Kidney (tissue), 14 donors: ENCODE results near the gene PRKN. TPM values are rescaled to one million over a fixed set of nuclear protein-coding genes. Genes with fewer than 3 reads are reported as not detected.

Source experiments
- DNase-seq, 5 donors: peaks; one replicate each; pipeline ENCODE4 v3.0.0-alpha.2; 2013 to 2020
- FAIRE-seq: peaks from 2 replicates; lab custom pipeline; 2012; peaks lifted over from hg19 to GRCh38; lab: Jason Lieb, UNC
- H3K27ac ChIP-seq, 2 donors: one replicate each; pipeline ENCODE4 v1.7.0; 2013; ENCODE audit warnings: low read depth in 2 of 2, low read length in 2 of 2, inconsistent platforms in 1 of 2
- H3K27me3 ChIP-seq: one replicate; pipeline ENCODE4 v1.7.1; 2013; ENCODE audit warnings: low read length, inconsistent platforms; ENCODE audit not compliant: control insufficient read depth, insufficient read depth
- H3K36me3 ChIP-seq, 3 donors: one replicate each; pipeline versions ENCODE4 v1.7.0 to v1.7.1; 2013; ENCODE audit warnings: low read length in 3 of 3, control low read depth in 1 of 3, inconsistent platforms in 1 of 3; ENCODE audit not compliant: insufficient read depth in 3 of 3, control insufficient read depth in 2 of 3
- H3K4me1 ChIP-seq, 3 donors: one replicate each; pipeline versions ENCODE4 v1.7.0 to v1.7.1; 2013; ENCODE audit warnings: low read length in 3 of 3, inconsistent platforms in 1 of 3, low read depth in 1 of 3; ENCODE audit not compliant: control insufficient read depth in 2 of 3, insufficient read depth in 2 of 3
- H3K4me3 ChIP-seq, 3 donors: one replicate each; pipeline versions ENCODE4 v1.7.0 to v1.8.1; 2013; ENCODE audit warnings: low read length in 3 of 3, control low read depth in 1 of 3, inconsistent platforms in 1 of 3
- H3K9ac ChIP-seq, 3 donors: one replicate each; pipeline versions ENCODE4 v1.7.0 to v1.7.1; 2013; ENCODE audit warnings: low read length in 3 of 3, control low read depth in 1 of 3, inconsistent platforms in 1 of 3
- H3K9me3 ChIP-seq, 3 donors: one replicate each; pipeline versions ENCODE4 v1.7.0 to v1.7.1; 2013; ENCODE audit warnings: low read length in 3 of 3, control low read depth in 1 of 3, inconsistent platforms in 1 of 3; ENCODE audit not compliant: control insufficient read depth in 2 of 3, insufficient read depth in 1 of 3
- intact Hi-C: fragments of 100-400 bp; cut with DNase I; formaldehyde crosslinking; loops from one replicate; pipeline ENCODE4 v1.11.1; 2022
- polyA plus RNA-seq: library from polyadenylated mRNA; stranded (reverse); fragments of 350-450 nt; fragmentation: Illumina TruSeq; extraction: RNeasy Lipid Tissue Mini Kit (QIAGEN cat#74804); gene quantifications from one replicate; pipeline ENCODE4 v1.2.3, GENCODE V29; 2014; ENCODE audit warnings: low read depth, low replicate concordance; ENCODE audit not compliant: insufficient read depth
- total RNA-seq: library from RNA; stranded (reverse); fragmentation: NEBNext Ultra II Directional; extraction: Animal tissue kit (Norgen Biotek cat#: 25700); gene quantifications from one replicate; pipeline ENCODE4 v1.2.1, GENCODE V29; 2021
- TF ChIP-seq, protein P1 (sequence below): IDR thresholded peaks from 3 replicates; pipeline ENCODE4 v1.5.1; 2012; ENCODE audit warnings: mild to moderate bottlenecking, moderate library complexity, borderline replicate concordance; ENCODE audit not compliant: insufficient read depth; ENCODE audit errors: extremely low read depth
- donor health status: control.
- donor health status: control.
- donor health status: control.
- donor health status: control.
- donor health status: control.
- donor health status: DM: yes; HTN: yes; CAD: no.
- donor health status: Normal renal cell carcinoma (clear cell type).

PRKN gene
- total and polyA plus RNA-seq, 2 donors from 2014 or later, result 8.6 to 10.4 TPM

DNA sequence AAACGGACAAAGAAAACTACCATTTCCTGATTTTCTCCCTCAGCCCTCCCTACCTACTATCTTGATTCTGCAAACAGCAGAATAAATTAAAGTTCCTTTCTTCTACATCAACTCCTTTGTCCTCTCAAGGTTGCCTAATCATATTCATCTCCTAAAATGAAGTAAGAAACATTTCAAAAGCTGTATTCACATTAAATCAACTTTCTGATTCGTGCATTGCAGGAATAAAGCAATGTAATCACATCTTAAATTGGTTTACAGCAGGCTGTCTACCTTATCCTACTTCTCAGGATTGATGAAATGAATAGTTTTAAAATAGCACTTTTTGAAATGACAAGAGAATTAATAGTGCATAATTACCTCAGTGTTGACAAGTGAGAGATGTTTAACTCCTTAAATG lies 25.1 kb downstream of the PRKN start:
- intact Hi-C loops, result no loop called here
- Histone ChIP-seq H3K4me3 (no peak overlapping the region), H3K27me3 (no peaks in the 10 kb centered on the region), H3K9ac (no peak overlapping the region), H3K36me3 (no peaks in the 10 kb centered on the region), H3K4me1 (peaks cover 0 to 4% (median 0%) of the 10 kb centered on the region in 3 donors), H3K9me3 (no peaks in the 10 kb centered on the region), H3K27ac (no peak overlapping the region)
- FAIRE-seq (no peak), DNase-seq (no peak)
- TF ChIP-seq, protein P1, sequence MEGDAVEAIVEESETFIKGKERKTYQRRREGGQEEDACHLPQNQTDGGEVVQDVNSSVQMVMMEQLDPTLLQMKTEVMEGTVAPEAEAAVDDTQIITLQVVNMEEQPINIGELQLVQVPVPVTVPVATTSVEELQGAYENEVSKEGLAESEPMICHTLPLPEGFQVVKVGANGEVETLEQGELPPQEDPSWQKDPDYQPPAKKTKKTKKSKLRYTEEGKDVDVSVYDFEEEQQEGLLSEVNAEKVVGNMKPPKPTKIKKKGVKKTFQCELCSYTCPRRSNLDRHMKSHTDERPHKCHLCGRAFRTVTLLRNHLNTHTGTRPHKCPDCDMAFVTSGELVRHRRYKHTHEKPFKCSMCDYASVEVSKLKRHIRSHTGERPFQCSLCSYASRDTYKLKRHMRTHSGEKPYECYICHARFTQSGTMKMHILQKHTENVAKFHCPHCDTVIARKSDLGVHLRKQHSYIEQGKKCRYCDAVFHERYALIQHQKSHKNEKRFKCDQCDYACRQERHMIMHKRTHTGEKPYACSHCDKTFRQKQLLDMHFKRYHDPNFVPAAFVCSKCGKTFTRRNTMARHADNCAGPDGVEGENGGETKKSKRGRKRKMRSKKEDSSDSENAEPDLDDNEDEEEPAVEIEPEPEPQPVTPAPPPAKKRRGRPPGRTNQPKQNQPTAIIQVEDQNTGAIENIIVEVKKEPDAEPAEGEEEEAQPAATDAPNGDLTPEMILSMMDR, result no peak

- no peaks in the 10 kb centered on the region for H3K9me3 ChIP-seq
- intact Hi-C loops, result no loop called here
- no peak for DNase-seq
- no peak overlapping the region for H3K4me3 ChIP-seq
- FAIRE-seq, result no peak
- H3K27me3 ChIP-seq, result no peaks in the 10 kb centered on the region
- H3K27ac ChIP-seq, result no peak overlapping the region
- TF ChIP-seq, protein P1, result no peak
- H3K36me3 ChIP-seq, result no peaks in the 10 kb centered on the region
- H3K9ac ChIP-seq, result no peak overlapping the region
- peaks cover 0 to 4% (median 0%) of the 10 kb centered on the region in 3 donors for H3K4me1 ChIP-seq
Measured at GRCh38 chr6:162701551-162701950, 26.0 kb downstream of the PRKN start.

DNA sequence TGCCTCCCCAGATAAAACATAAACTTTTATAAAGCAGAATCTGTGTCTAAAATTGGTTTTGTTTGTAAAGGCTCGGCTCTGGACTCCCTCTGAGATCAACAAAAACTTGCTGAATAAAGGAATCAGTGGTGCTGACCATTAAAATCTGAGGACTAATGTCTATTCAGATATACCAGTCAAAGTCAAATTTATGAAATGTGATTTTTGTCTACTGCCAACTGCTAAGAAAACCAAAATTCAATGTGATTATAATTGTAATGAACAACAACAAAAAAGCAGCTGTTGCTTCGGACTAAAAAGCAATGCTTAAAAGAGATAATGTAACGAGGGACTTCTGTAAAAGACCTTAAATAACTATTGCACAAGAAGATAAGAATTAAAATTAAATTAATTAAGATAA lies 26.6 kb downstream of the PRKN start:
- Histone ChIP-seq H3K9ac (no peak overlapping the region), H3K27ac (no peak overlapping the region), H3K36me3 (no peaks in the 10 kb centered on the region), H3K27me3 (no peaks in the 10 kb centered on the region), H3K4me3 (no peak overlapping the region), H3K4me1 (peaks cover 0 to 4% (median 0%) of the 10 kb centered on the region in 3 donors), H3K9me3 (no peaks in the 10 kb centered on the region)
- intact Hi-C loops, result no loop called here
- no peak for DNase-seq
- TF ChIP-seq, protein P1, result no peak
- FAIRE-seq, result no peak

DNA sequence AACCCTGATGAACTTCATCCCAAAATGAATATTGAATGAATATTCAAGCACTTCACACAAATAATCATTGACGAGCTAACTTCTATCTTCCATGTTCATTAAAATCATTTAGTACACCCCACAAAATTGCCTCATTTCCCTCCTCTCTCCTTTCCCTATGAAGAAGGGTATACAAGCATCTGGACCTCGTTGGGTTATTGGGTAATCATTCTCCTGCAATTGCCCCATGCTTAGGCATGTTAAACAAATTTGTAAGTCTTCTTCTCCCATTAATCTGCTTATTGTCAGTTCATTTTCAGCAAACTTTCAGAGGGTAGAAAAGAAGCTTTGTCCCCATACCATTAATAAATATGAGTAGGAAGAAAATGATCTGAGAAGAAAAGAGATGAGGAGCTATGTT lies 27.6 kb downstream of the PRKN start:
- H3K27me3 ChIP-seq, result no peaks in the 10 kb centered on the region
- no peak overlapping the region for H3K9ac ChIP-seq
- TF ChIP-seq, protein P1, result no peak
- intact Hi-C loops, result no loop called here
- no peaks in the 10 kb centered on the region for H3K9me3 ChIP-seq
- FAIRE-seq, result no peak
- H3K4me3 ChIP-seq, result no peak overlapping the region
- no peak for DNase-seq
- no peak overlapping the region for H3K27ac ChIP-seq
- H3K4me1 ChIP-seq, result no peaks in the 10 kb centered on the region
- no peaks in the 10 kb centered on the region for H3K36me3 ChIP-seq
